Epidermal melanocyte (primary cell): Measurements from ENCODE around the gene UVSSA.
"Not testable (repeated sequence)": the region's sequence is repeated elsewhere in the genome, so short reads cannot be mapped to it uniquely, and the experiment has no call there.

ENCODE experiments used
- DNase-seq: peaks from one replicate; pipeline ENCODE4 v3.0.0; 2011; ENCODE audit warnings: low spot score; ENCODE audit not compliant: insufficient read length

UVSSA gene

GRCh38 chr4:1362521-1362920, 15.5 kb downstream of the UVSSA start:
- DNase-seq, result no peak

GRCh38 chr4:1363513-1363912, 16.5 kb downstream of the UVSSA start:
- no peak for DNase-seq

GRCh38 chr4:1364217-1364616, 17.2 kb downstream of the UVSSA start:
- DNase-seq, result no peak

DNA sequence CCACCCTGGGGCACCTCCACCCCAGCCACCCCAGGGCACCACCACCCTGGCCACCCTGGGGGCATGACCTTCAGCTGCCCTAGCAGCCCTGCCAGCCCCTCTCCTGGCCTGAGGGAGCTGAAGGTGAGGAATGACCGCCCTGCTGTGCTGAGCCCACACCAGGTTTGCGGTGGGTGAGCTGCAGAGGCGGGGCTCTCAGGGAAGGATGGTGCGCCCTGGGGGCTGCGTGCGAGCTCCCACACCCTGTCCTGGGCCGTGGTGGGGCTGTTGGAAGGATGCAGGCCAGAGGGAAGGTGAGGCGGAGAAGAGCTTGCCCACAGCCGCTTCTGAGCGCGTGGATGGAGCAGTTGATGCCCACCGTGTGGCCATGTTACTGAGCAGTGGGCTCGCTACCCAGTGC, 17.7 kb downstream of the UVSSA start:
- no peak for DNase-seq

DNA sequence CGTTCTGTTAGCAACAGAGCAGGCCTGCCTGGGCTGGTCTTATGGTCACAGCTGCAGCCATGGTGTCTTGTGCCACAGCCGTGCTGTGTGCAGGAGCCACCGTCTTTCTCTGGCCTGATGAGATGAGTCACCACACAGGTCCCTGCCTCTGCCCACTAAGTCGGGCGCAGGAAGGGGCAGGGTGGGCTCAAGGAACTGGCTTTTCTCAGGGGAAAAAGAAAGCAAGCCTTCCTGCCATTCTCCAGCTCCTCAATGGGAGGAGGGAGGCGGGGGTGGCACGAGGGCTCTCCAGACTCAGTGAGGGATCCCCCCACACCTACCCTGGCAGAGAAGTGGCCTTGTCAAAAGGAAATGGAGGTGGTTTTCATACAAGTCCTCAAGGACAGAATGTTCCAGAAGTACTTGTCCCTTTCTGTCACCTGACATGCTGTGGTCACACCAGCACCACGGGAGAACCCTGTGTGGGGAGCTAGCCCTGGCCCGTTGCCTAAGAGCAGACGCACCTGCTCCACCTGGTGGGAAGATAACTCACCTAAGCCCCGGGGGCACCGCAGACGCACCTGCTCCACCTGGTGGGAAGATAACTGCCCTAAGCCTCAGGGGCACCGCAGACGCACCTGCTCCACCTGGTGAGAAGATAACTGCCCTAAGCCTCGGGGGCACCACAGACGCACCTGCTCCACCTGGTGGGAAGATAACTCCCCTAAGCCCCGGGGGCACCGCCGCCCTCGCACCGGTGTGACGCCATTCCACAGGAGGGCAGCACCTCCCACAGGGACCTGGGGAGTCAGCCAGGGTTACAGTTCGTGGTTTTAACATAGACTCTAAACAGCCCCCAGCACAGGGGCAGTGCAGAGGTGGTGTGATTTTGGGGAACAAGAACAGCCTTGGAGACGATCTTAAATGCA, 18.5 kb downstream of the UVSSA start:
- no peak for DNase-seq

- DNase-seq, result no peak
Measured at GRCh38 chr4:1366371-1367229, 19.6 kb downstream of the UVSSA start.

GRCh38 chr4:1367230-1367935, 20.4 kb downstream of the UVSSA start:
- no peak for DNase-seq

GRCh38 chr4:1367936-1368289, 20.9 kb downstream of the UVSSA start:
- DNase-seq, result no peak

- no peak for DNase-seq
Measured at GRCh38 chr4:1368421-1369090, 21.5 kb downstream of the UVSSA start.

GRCh38 chr4:1369091-1369450, 22.1 kb downstream of the UVSSA start:
- DNase-seq, result no peak

- DNase-seq, result no peak
Measured at GRCh38 chr4:1369479-1370079, 22.6 kb downstream of the UVSSA start.

DNA sequence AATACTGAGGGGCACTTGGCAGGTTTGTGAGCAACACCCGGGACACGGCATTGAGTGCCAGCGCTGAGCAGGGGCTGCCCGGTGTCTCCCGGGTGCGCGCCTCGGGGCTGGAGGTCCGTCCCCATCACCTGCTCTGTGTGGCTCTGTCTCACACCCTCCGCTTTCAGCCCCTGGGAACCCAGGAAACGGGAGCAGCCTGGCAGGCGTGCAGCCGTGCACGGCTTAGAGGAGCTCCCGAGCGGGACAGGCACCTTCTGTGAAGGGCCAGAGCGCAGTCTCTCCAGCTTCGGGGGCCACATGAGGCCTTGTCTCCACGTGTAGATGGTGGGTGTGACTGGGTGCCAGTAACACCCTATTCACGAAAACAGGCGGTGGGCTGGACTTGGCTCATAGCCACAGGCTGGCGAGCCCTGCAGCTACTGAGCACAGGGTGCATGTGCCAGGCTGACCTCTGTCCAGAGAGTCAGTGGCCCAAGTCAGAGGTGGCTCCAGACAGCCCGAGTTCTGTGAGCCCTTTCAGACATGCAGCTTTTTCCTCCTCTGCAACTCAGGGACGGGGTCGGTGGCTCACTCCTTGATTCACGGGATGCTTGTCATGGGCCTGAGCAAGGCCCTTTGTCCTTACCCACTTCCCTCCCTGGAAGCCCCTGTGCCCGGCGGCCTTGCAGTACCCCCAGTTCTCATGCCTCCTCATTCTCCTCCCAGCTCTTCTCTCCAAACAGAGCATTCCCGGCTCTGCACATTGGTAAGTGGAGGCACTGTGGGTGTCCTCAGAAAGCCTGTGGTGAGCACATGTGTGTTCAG, 23.5 kb downstream of the UVSSA start:
- no peak for DNase-seq

GRCh38 chr4:1371176-1372165, 24.5 kb downstream of the UVSSA start:
- no peak for DNase-seq

DNA sequence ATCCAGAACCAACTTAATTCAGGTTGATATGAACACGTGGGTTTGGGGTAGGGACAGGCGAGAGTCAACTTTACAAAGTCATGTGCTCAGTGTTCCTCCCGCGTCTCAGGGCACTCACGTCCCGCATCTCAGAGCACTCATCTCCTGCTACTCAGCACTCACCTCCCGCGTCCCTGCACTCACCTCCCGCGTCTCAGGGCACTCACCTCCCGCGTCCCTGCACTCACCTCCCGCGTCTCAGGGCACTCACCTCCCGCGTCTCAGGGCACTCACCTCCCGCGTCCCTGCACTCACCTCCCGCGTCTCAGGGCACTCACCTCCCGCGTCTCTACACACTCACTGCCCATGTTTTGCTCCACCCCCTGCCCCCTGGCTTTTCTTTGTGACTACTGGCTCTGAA, 25.6 kb downstream of the UVSSA start:
- not testable (repeated sequence) for DNase-seq

DNA sequence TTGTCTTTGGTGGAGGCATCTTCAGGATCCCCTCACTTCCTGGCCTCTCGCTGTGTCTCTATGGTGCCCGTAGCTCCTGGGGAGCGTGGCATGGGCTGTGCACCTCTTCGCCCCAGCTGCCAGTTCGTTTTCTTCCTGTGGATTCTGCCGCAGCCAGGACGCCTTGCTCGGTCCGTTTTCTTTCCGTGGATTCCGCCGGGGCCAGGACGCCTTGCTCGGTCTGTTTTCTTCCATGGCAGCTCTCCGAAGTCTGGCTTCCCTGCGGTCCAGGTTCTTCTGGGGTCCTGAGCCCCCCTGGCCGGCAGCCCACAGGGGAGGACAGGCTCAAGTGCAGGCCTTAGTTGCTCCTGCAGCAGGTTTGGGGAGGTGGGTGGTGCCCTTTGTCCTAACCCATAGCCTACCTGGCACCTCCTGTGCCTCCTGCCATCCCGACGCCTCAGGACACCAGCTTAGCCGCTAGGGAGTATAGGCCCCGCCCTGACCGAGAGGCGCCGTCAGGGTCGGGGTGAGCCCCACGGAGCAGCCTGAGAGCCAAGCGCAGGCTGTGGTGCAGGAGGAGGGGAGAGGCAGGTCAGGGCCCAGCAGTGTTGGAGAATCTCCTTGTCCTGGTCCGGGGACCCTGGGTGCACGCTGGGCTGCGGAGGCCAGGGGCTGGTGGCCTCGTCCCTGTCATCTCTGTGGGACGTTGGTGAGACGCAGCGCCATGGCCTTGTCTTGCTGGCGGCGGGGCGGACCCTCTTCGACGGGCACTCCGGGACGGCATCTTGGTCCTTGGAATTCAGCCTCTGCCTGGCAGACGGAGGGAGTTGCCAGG, 27.1 kb downstream of the UVSSA start:
- no peak for DNase-seq

GRCh38 chr4:1374706-1375045, 27.7 kb downstream of the UVSSA start:
- DNase-seq, result no peak

- no peak for DNase-seq
Measured at GRCh38 chr4:1375051-1375721, 28.2 kb downstream of the UVSSA start.
